ENCODE measurements around the gene KIRREL3. TPM values are rescaled to one million over a fixed set of nuclear protein-coding genes. Genes with fewer than 3 reads are reported as not detected.

KIRREL3 gene
- total RNA-seq, 2 donors from 2014 or later = 0.61 to 0.64 TPM

DNA sequence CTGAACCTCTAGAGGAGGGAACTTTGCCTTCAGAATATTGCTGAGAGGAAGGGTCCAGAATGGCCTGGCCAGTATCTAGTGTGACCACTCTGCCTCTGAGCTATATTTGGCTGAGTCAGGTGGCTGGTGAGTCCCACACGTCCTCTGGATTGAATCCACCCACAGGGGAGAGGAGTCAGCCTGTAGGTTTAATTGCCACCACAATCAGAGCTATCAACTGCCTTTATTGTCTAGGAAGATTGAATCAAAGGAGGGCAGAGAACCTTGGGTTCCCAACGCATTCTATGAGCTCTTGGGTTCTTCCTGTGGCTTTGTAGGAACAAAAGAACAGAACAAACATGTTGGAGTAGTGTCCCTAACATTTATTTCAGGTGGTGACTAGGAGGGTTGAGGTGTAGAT is 577.4 kb downstream of the KIRREL3 start:
- peak; percentile 70 for DNase-seq
- no peak for TF ChIP-seq CTCF (IDR thresholded peaks at IDR 0.05)

GRCh38 chr11:126422446-126422845 is 578.1 kb downstream of the KIRREL3 start:
- Histone ChIP-seq H3K9me3 (no peaks in the 10 kb centered on the region), H3K9ac (ENCODE audit: low read depth in 2 of 2, low read length in 2 of 2) (peak overlapping the region in 1 of 2 donors; percentile 27), H3K27me3 (no peaks in the 10 kb centered on the region), H3K4me1 (peaks cover 31% of the 10 kb centered on the region), H3K4me3 (no peak overlapping the region), H3K27ac (peak overlapping the region; percentile 86), H3K36me3 (no peaks in the 10 kb centered on the region)
- no peak for DNase-seq
- no peak for TF ChIP-seq CTCF (IDR thresholded peaks at IDR 0.05)
- intact Hi-C loops (cut with DNase I) = no loop called here

More for the DNA sequence above, 577.4 kb downstream of the KIRREL3 start:
- H3K27me3 ChIP-seq = no peaks in the 10 kb centered on the region
- no peak overlapping the region for H3K4me3 ChIP-seq
- H3K4me1 ChIP-seq = peaks cover 31% of the 10 kb centered on the region
- no peaks in the 10 kb centered on the region for H3K9me3 ChIP-seq
- intact Hi-C loops (cut with DNase I) = no loop called here
- H3K36me3 ChIP-seq = no peaks in the 10 kb centered on the region
- peak overlapping the region; percentile 86 for H3K27ac ChIP-seq
- peak overlapping the region in 1 of 2 donors; percentile 21 for H3K9ac ChIP-seq (ENCODE audit: low read depth in 2 of 2, low read length in 2 of 2)

- Histone ChIP-seq H3K27ac (peak overlapping the region; percentile 86), H3K4me1 (peaks cover 31% of the 10 kb centered on the region), H3K36me3 (no peaks in the 10 kb centered on the region), H3K9me3 (no peaks in the 10 kb centered on the region), H3K9ac (ENCODE audit: low read depth in 2 of 2, low read length in 2 of 2) (peak overlapping the region in 1 of 2 donors; percentile 1), H3K27me3 (no peaks in the 10 kb centered on the region), H3K4me3 (no peak overlapping the region)
- intact Hi-C loops (cut with DNase I) = no loop called here
- DNase-seq = no peak
- no peak for TF ChIP-seq CTCF (IDR thresholded peaks at IDR 0.05)
Observed at GRCh38 chr11:126421271-126421671, 579.3 kb downstream of the KIRREL3 start.

DNA sequence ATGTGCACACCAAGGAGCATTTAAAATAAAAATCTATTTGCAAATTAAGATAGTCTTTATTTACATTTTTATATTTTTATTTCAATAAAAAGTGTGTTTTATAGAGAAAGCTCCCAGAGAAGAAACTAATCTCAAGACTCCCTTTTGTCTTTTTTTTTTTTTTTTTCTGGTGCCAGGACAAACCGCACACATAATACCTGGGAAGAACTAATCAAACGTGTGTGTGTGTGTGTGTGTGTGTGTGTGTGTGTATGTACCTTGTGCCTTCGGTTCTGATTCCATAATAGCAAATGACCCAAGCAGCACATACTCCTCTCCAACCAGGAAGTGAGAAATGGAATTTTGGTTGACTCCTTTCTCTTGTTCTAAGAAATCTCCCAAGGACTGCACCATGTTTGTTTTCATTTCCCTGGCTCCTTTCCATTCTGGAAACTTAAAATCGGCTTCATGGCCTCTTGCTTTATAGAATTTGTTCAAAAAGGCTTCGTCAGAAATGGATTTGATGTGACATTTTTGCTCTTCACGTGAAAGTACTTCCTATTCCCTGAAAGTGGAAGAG is 579.8 kb downstream of the KIRREL3 start:
- no peak for DNase-seq
- Histone ChIP-seq H3K36me3 (no peaks in the 10 kb centered on the region), H3K27ac (peak overlapping the region; percentile 86), H3K27me3 (no peaks in the 10 kb centered on the region), H3K4me1 (peaks cover 31% of the 10 kb centered on the region), H3K9me3 (no peaks in the 10 kb centered on the region), H3K4me3 (no peak overlapping the region), H3K9ac (ENCODE audit: low read depth in 2 of 2, low read length in 2 of 2) (no peak overlapping the region)
- no peak for TF ChIP-seq CTCF (IDR thresholded peaks at IDR 0.05)
- intact Hi-C loops (cut with DNase I) = no loop called here

DNA sequence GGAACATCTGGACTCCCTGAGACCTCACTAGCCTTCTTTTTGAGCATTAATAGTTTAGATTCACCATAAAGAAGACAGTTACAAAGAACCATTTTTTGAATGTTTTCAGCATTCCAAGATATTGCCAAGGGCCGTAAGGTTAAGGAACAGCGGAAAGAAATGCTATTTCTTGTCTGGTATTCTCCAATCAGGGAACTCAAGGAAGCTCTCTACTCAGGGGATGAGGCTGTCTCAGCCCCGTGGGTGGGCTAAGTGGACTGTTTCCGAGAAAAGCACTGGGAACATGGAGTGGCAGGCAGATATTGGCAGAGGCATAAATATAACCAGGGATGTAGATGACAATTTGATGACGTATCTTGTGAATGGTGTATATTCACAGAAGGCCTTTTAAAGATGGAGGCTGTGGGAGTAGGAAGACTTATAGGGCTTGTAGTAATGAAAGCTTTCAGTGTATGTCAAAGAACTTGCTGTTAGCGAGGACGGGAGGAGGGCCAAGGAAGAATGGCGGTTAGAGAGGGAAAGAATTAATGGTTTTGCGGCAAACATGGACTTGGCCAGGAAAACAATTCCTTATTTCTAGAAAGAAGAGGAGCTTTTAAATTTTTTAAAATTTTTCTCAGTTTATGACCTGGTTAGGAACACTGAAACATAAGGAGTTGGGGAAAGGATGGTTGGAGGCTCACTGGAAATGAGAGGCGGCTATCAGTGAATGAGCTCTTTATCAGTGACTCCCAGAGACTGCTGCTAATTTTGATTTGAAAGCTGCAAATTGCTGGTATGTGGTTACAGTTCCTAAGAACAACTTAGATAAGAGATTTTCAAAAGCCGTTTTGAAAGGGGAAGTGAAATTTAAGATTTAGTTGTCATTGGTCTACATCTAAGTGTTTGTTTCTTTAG is 580.5 kb downstream of the KIRREL3 start:
- H3K9me3 ChIP-seq = no peaks in the 10 kb centered on the region
- TF ChIP-seq CTCF (IDR thresholded peaks at IDR 0.05) = no peak
- no peak overlapping the region for H3K9ac ChIP-seq (ENCODE audit: low read depth in 2 of 2, low read length in 2 of 2)
- no peaks in the 10 kb centered on the region for H3K27me3 ChIP-seq
- no peaks in the 10 kb centered on the region for H3K36me3 ChIP-seq
- intact Hi-C loops (cut with DNase I) = no loop called here
- peak overlapping the region; percentile 86 for H3K27ac ChIP-seq
- H3K4me1 ChIP-seq = peaks cover 25% of the 10 kb centered on the region
- no peak for DNase-seq
- no peak overlapping the region for H3K4me3 ChIP-seq
